GM18867 (cell line): Measurements from ENCODE around the gene CDRT15.
"Not testable (repeated sequence)": the region's sequence is repeated elsewhere in the genome, so short reads cannot be mapped to it uniquely, and the experiment has no call there.

Experiments
- ATAC-seq: cut with Tn5 transposase; IDR thresholded peaks from one replicate; pipeline ENCODE4 v1.9.1; 2021; ENCODE audit warnings: mild to moderate bottlenecking, moderate library complexity; ENCODE audit not compliant: unreplicated experiment

CDRT15 gene

GRCh38 chr17:14190774-14191173 lies 45.9 kb downstream of the CDRT15 start:
- ATAC-seq = not testable (repeated sequence)

GRCh38 chr17:14186443-14186842 lies 50.2 kb downstream of the CDRT15 start:
- not testable (repeated sequence) for ATAC-seq
